Endothelial cell of umbilical vein (primary cell): ENCODE results near the gene NEURL1B.

Experiments used
- POLR2A ChIP-seq: IDR thresholded peaks from 2 replicates; pipeline ENCODE4 v1.6.1; 2012; ENCODE audit warnings: low read depth, mild to moderate bottlenecking, control low read depth, low read length
- POLR2AphosphoS5 ChIP-seq: IDR thresholded peaks from 2 replicates; pipeline ENCODE4 v1.6.1; 2012; ENCODE audit warnings: low read depth, mild to moderate bottlenecking, control low read depth, low read length, moderate library complexity; ENCODE audit not compliant: insufficient read depth
- TF ChIP-seq, protein P1 (sequence below), 2 donors: IDR thresholded peaks; 1 replicate in 1 of 2; 2 replicates in 1 of 2; pipeline ENCODE4 v1.5.1; 2011; ENCODE audit warnings: low read length in 2 of 2, mild to moderate bottlenecking in 2 of 2, moderate library complexity in 2 of 2, control low read depth in 1 of 2, inconsistent platforms in 1 of 2, low read depth in 1 of 2; ENCODE audit not compliant: insufficient read depth in 1 of 2; ENCODE audit errors: extremely low read depth in 1 of 2

DNA sequence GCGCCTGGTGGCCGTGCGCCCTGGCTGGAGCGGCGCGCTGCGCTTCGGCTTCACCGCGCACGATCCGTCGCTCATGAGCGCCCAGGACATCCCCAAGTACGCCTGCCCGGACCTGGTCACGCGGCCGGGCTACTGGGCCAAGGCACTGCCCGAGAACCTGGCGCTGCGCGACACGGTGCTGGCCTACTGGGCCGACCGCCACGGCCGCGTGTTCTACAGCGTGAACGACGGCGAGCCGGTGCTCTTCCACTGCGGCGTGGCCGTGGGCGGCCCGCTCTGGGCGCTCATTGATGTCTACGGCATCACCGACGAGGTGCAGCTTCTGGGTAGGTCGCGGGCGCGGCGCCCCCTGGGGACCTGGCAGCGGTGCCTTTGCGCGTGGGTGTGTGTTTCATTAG, 28.9 kb downstream of the NEURL1B start:
- no peak for TF ChIP-seq POLR2A
- TF ChIP-seq, protein P1, sequence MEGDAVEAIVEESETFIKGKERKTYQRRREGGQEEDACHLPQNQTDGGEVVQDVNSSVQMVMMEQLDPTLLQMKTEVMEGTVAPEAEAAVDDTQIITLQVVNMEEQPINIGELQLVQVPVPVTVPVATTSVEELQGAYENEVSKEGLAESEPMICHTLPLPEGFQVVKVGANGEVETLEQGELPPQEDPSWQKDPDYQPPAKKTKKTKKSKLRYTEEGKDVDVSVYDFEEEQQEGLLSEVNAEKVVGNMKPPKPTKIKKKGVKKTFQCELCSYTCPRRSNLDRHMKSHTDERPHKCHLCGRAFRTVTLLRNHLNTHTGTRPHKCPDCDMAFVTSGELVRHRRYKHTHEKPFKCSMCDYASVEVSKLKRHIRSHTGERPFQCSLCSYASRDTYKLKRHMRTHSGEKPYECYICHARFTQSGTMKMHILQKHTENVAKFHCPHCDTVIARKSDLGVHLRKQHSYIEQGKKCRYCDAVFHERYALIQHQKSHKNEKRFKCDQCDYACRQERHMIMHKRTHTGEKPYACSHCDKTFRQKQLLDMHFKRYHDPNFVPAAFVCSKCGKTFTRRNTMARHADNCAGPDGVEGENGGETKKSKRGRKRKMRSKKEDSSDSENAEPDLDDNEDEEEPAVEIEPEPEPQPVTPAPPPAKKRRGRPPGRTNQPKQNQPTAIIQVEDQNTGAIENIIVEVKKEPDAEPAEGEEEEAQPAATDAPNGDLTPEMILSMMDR (IDR thresholded peaks at IDR 0.05; ENCODE audit: extremely low read depth in 1 of 2, insufficient read depth in 1 of 2, low read depth in 1 of 2, low read length in 2 of 2), result no peak
- TF ChIP-seq POLR2AphosphoS5, result no peak
